Kidney (tissue), 14 donors: Measurements from ENCODE around the gene CCDC9. TPM values are rescaled to one million over a fixed set of nuclear protein-coding genes. Genes with fewer than 3 reads are reported as not detected.

Experiments used
- DNase-seq, 5 donors: peaks; one replicate each; pipeline ENCODE4 v3.0.0-alpha.2; 2013 to 2020
- FAIRE-seq: peaks from 2 replicates; lab custom pipeline; 2012; peaks lifted over from hg19 to GRCh38; lab: Jason Lieb, UNC
- H3K27ac ChIP-seq, 2 donors: one replicate each; pipeline ENCODE4 v1.7.0; 2013; ENCODE audit warnings: low read depth in 2 of 2, low read length in 2 of 2, inconsistent platforms in 1 of 2
- H3K27me3 ChIP-seq: one replicate; pipeline ENCODE4 v1.7.1; 2013; ENCODE audit warnings: low read length, inconsistent platforms; ENCODE audit not compliant: control insufficient read depth, insufficient read depth
- H3K36me3 ChIP-seq, 3 donors: one replicate each; pipeline versions ENCODE4 v1.7.0 to v1.7.1; 2013; ENCODE audit warnings: low read length in 3 of 3, control low read depth in 1 of 3, inconsistent platforms in 1 of 3; ENCODE audit not compliant: insufficient read depth in 3 of 3, control insufficient read depth in 2 of 3
- H3K4me1 ChIP-seq, 3 donors: one replicate each; pipeline versions ENCODE4 v1.7.0 to v1.7.1; 2013; ENCODE audit warnings: low read length in 3 of 3, inconsistent platforms in 1 of 3, low read depth in 1 of 3; ENCODE audit not compliant: control insufficient read depth in 2 of 3, insufficient read depth in 2 of 3
- H3K4me3 ChIP-seq, 3 donors: one replicate each; pipeline versions ENCODE4 v1.7.0 to v1.8.1; 2013; ENCODE audit warnings: low read length in 3 of 3, control low read depth in 1 of 3, inconsistent platforms in 1 of 3
- H3K9ac ChIP-seq, 3 donors: one replicate each; pipeline versions ENCODE4 v1.7.0 to v1.7.1; 2013; ENCODE audit warnings: low read length in 3 of 3, control low read depth in 1 of 3, inconsistent platforms in 1 of 3
- H3K9me3 ChIP-seq, 3 donors: one replicate each; pipeline versions ENCODE4 v1.7.0 to v1.7.1; 2013; ENCODE audit warnings: low read length in 3 of 3, control low read depth in 1 of 3, inconsistent platforms in 1 of 3; ENCODE audit not compliant: control insufficient read depth in 2 of 3, insufficient read depth in 1 of 3
- CTCF ChIP-seq: IDR thresholded peaks from 3 replicates; pipeline ENCODE4 v1.5.1; 2012; ENCODE audit warnings: mild to moderate bottlenecking, moderate library complexity, borderline replicate concordance; ENCODE audit not compliant: insufficient read depth; ENCODE audit errors: extremely low read depth
- intact Hi-C: fragments of 100-400 bp; cut with DNase I; formaldehyde crosslinking; loops from one replicate; pipeline ENCODE4 v1.11.1; 2022
- polyA plus RNA-seq: library from polyadenylated mRNA; stranded (reverse); fragments of 350-450 nt; fragmentation: Illumina TruSeq; extraction: RNeasy Lipid Tissue Mini Kit (QIAGEN cat#74804); gene quantifications from one replicate; pipeline ENCODE4 v1.2.3, GENCODE V29; 2014; ENCODE audit warnings: low read depth, low replicate concordance; ENCODE audit not compliant: insufficient read depth
- total RNA-seq: library from RNA; stranded (reverse); fragmentation: NEBNext Ultra II Directional; extraction: Animal tissue kit (Norgen Biotek cat#: 25700); gene quantifications from one replicate; pipeline ENCODE4 v1.2.1, GENCODE V29; 2021
- donor health status: control.
- donor health status: control.
- donor health status: control.
- donor health status: control.
- donor health status: control.
- donor health status: DM: yes; HTN: yes; CAD: no.
- donor health status: Normal renal cell carcinoma (clear cell type).

The CCDC9 gene
- total and polyA plus RNA-seq, 2 donors from 2014 or later, result 14.0 to 49.0 TPM

GRCh38 chr19:47239152-47239551 lies 17.2 kb upstream of the CCDC9 start:
- Histone ChIP-seq H3K9me3 (peaks cover 0 to 2% (median 0%) of the 10 kb centered on the region in 3 donors), H3K27ac (no peak overlapping the region), H3K27me3 (peaks cover 22% of the 10 kb centered on the region), H3K36me3 (no peaks in the 10 kb centered on the region), H3K4me3 (no peak overlapping the region), H3K9ac (no peak overlapping the region), H3K4me1 (peaks cover 2 to 15% (median 7%) of the 10 kb centered on the region in 3 donors)
- intact Hi-C loops, result loop anchor here (10.0 kb wide), 1 partner anchor 84 kb away; no protein-coding TSS in a partner anchor
- no peak for TF ChIP-seq CTCF
- FAIRE-seq, result no peak
- peak in 1 of 5 donors; percentile 72 for DNase-seq

GRCh38 chr19:47239610-47240296 lies 16.6 kb upstream of the CCDC9 start:
- Histone ChIP-seq H3K9ac (no peak overlapping the region), H3K27me3 (peaks cover 22% of the 10 kb centered on the region), H3K9me3 (peaks cover 0 to 2% (median 0%) of the 10 kb centered on the region in 3 donors), H3K4me1 (peaks cover 2 to 15% (median 7%) of the 10 kb centered on the region in 3 donors), H3K4me3 (no peak overlapping the region), H3K27ac (no peak overlapping the region), H3K36me3 (no peaks in the 10 kb centered on the region)
- DNase-seq (peak; percentile 69 to 90 (median 84)), FAIRE-seq (no peak)
- intact Hi-C loops, result loop anchor here (10.0 kb wide), 1 partner anchor 85 kb away; no protein-coding TSS in a partner anchor
- TF ChIP-seq CTCF, result no peak

- intact Hi-C loops, result no loop called here
- H3K4me3 ChIP-seq, result no peak overlapping the region
Measured at GRCh38 chr19:47240556-47240955, 15.8 kb upstream of the CCDC9 start.

More at GRCh38 chr19:47240556-47240955, 15.8 kb upstream of the CCDC9 start:
- Histone ChIP-seq H3K9ac (no peak overlapping the region), H3K36me3 (no peaks in the 10 kb centered on the region), H3K9me3 (peaks cover 0 to 2% (median 0%) of the 10 kb centered on the region in 3 donors), H3K27ac (no peak overlapping the region), H3K4me1 (peaks cover 2 to 15% (median 7%) of the 10 kb centered on the region in 3 donors), H3K27me3 (peaks cover 22% of the 10 kb centered on the region)
- no peak for TF ChIP-seq CTCF
- FAIRE-seq (no peak), DNase-seq (peak in 2 of 5 donors; percentile 65 to 72)
